ENCODE results near the gene FOXK1.
A peak's percentile ranks its signal among the peaks of the same experiment; 100 is the strongest.

The FOXK1 gene

DNA sequence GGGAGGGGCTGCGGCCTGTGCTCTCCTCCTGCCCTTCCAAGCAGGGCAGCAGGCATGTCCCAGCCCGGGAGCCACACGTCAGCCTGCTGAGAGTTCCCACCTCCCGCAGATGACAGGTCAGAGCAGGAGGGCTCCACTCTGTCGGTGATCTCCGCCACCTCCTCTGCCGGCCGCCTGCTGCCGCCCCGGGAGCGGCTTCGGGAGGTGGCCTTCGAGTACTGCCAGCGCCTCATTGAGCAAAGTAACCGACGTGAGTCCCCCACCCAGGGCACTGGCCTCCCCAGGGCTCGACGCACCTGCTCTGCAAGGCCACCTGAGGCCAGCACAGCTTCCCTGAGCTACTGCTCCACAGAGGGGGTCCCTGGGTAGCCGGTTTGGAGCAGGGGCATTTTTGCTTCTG lies 102.7 kb downstream of the FOXK1 start:
- Mint-ChIP-seq H3K9me3 (no peaks in the 10 kb centered on the region), H3K27ac (no peak overlapping the region), H3K36me3 (ENCODE audit: low read depth) (peaks cover 100% of the 10 kb centered on the region), H3K27me3 (no peaks in the 10 kb centered on the region), H3K4me3 (no peak overlapping the region), H3K4me1 (ENCODE audit: low read depth) (peaks cover 7% of the 10 kb centered on the region)
- intact Hi-C loops (cut with micrococcal nuclease) = no loop called here

DNA sequence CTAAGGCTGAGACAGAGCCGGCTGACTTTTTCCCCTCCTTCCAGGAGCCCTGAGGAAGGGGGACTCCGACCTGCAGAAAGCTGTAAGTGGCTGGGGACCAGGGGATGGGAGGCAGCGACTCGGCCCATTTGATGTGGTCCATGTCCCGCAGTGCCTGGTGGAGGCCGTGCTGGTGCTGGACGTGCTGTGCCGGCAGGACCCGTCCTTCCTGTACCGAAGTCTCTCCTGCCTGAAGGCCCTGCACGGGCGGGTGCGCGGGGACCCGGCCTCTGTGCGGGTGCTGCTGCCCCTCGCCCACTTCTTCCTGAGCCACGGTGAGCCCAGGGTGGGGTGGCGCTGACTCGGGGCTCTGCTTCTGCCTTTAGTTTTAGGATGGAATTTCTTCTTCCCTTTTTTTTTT lies 103.3 kb downstream of the FOXK1 start:
- Mint-ChIP-seq H3K36me3 (ENCODE audit: low read depth) (peaks cover 100% of the 10 kb centered on the region), H3K27me3 (no peaks in the 10 kb centered on the region)
- intact Hi-C loops (cut with micrococcal nuclease) = no loop called here

DNA sequence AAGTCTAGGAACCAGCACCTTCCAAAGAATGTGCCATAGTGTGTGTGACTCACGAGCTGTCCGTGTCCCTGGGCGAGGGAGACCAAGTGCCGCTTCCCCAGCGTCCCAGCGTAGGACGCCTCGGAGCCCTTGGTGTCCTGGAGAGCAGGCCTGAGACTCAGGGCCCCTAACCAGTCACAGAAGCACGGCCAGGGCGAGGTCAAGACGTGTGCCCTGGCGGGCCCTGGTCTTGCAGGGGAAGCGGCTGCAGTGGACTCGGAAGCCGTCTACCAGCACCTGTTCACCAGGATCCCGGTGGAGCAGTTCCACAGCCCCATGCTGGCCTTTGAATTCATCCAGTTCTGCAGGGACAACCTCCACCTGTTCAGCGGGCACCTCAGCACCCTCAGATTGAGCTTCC lies 103.9 kb downstream of the FOXK1 start:
- H3K4me1 Mint-ChIP-seq (ENCODE audit: low read depth) = peaks cover 7% of the 10 kb centered on the region
- H3K9me3 Mint-ChIP-seq = no peaks in the 10 kb centered on the region
- intact Hi-C loops (cut with micrococcal nuclease) = no loop called here
- H3K27me3 Mint-ChIP-seq = no peaks in the 10 kb centered on the region
- H3K4me3 Mint-ChIP-seq = no peak overlapping the region
- H3K36me3 Mint-ChIP-seq (ENCODE audit: low read depth) = peaks cover 100% of the 10 kb centered on the region
- no peak overlapping the region for H3K27ac Mint-ChIP-seq

More for the DNA sequence above, 103.3 kb downstream of the FOXK1 start:
- Mint-ChIP-seq H3K4me3 (no peak overlapping the region), H3K27ac (no peak overlapping the region), H3K4me1 (ENCODE audit: low read depth) (peaks cover 7% of the 10 kb centered on the region), H3K9me3 (no peaks in the 10 kb centered on the region)

- Mint-ChIP-seq H3K4me1 (ENCODE audit: low read depth) (peaks cover 9% of the 10 kb centered on the region), H3K27ac (no peak overlapping the region), H3K27me3 (no peaks in the 10 kb centered on the region), H3K36me3 (ENCODE audit: low read depth) (peaks cover 96% of the 10 kb centered on the region), H3K4me3 (no peak overlapping the region), H3K9me3 (no peaks in the 10 kb centered on the region)
- intact Hi-C loops (cut with micrococcal nuclease) = no loop called here
These were observed 105.4 kb downstream of the FOXK1 start for GRCh38 chr7:4787541-4787940.

- Mint-ChIP-seq H3K9me3 (no peaks in the 10 kb centered on the region), H3K27me3 (no peaks in the 10 kb centered on the region), H3K4me3 (no peak overlapping the region), H3K36me3 (ENCODE audit: low read depth) (peaks cover 91% of the 10 kb centered on the region), H3K27ac (no peak overlapping the region), H3K4me1 (ENCODE audit: low read depth) (peaks cover 8% of the 10 kb centered on the region)
- intact Hi-C loops (cut with micrococcal nuclease) = no loop called here
These were observed 106.0 kb downstream of the FOXK1 start for GRCh38 chr7:4787947-4788626.

GRCh38 chr7:4788627-4789189 lies 106.6 kb downstream of the FOXK1 start:
- H3K4me3 Mint-ChIP-seq = no peak overlapping the region
- no peaks in the 10 kb centered on the region for H3K27me3 Mint-ChIP-seq
- peaks cover 8% of the 10 kb centered on the region for H3K4me1 Mint-ChIP-seq (ENCODE audit: low read depth)
- peaks cover 85% of the 10 kb centered on the region for H3K36me3 Mint-ChIP-seq (ENCODE audit: low read depth)
- no peaks in the 10 kb centered on the region for H3K9me3 Mint-ChIP-seq
- intact Hi-C loops (cut with micrococcal nuclease) = no loop called here
- H3K27ac Mint-ChIP-seq = no peak overlapping the region

DNA sequence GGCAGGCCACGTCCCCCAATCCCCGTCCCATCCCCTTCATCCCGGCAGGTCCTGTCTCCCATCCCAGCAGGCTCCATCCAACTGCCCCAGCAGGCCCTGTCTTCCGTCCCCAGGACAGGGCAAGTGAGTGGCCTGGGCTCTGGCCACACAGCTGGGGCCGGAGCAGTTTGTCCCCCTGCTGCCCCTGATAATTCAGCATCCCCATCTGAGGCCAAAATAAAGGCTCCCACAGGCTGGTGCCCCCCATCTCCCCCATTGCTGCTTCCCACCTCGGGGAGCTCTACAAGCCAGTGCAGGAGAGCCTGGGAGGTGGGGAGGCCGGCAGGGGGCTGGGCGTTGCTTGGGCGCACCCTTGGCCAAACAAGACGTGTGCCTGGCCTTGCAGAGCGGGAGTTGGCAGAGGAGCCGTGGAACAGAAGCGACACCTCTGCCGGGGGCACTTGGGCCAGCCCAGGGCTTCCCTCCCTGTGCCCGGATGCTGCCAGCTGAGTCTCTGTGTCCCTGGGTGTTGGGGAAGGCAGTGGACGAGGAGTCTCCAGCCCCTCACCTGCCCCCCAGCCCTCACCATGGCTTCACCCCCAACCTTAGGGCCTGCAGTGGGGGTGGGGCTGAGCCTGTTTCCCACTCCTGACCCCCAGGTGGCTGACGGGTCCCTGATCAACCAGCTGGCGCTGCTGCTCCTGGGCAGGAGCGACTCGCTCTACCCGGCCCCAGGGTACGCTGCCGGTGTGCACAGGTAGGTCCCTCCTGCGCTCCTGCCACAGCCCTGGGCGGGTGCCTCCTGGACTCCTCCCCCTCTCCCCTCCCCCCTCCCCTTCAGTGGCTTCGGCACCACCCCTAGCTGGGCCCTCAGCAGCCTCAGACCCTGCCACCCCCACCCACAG lies 107.3 kb downstream of the FOXK1 start:
- Mint-ChIP-seq H3K27ac (no peak overlapping the region), H3K4me1 (ENCODE audit: low read depth) (peaks cover 8% of the 10 kb centered on the region), H3K4me3 (no peak overlapping the region), H3K27me3 (no peaks in the 10 kb centered on the region), H3K36me3 (ENCODE audit: low read depth) (peaks cover 77% of the 10 kb centered on the region), H3K9me3 (no peaks in the 10 kb centered on the region)
- intact Hi-C loops (cut with micrococcal nuclease) = loop anchor here (5.0 kb wide), 1 partner anchor 93 kb away; the partner anchor contains the start of gene RADIL

DNA sequence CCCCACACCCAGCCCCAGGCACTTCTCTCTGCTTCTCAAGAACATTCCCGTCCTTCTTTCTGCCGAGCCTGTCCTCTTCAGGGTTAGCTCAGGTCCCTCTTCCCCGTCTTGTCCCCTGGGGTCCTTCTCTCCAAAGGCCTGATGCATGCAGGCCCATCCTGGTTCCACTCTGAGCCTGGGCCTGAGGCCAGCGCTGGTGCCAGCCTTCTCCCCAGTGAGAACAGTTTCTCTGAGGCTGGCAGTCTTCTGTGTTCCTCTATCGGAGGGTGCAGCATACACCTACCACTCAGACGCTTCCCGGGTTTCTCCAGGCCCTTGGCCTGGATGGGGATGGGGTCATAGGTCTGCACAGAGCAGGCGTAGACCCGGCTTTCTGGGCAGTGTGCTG lies 108.0 kb downstream of the FOXK1 start:
- no peak overlapping the region for H3K27ac Mint-ChIP-seq
- peaks cover 71% of the 10 kb centered on the region for H3K36me3 Mint-ChIP-seq (ENCODE audit: low read depth)
- no peaks in the 10 kb centered on the region for H3K27me3 Mint-ChIP-seq
- peaks cover 8% of the 10 kb centered on the region for H3K4me1 Mint-ChIP-seq (ENCODE audit: low read depth)
- no peaks in the 10 kb centered on the region for H3K9me3 Mint-ChIP-seq
- intact Hi-C loops (cut with micrococcal nuclease) = loop anchor here (5.0 kb wide), 1 partner anchor 92 kb away; the partner anchor contains the start of gene RADIL
- H3K4me3 Mint-ChIP-seq = no peak overlapping the region

- Mint-ChIP-seq H3K36me3 (ENCODE audit: low read depth) (peaks cover 66% of the 10 kb centered on the region), H3K27ac (no peak overlapping the region), H3K9me3 (no peaks in the 10 kb centered on the region), H3K27me3 (no peaks in the 10 kb centered on the region), H3K4me1 (ENCODE audit: low read depth) (peaks cover 8% of the 10 kb centered on the region), H3K4me3 (no peak overlapping the region)
- intact Hi-C loops (cut with micrococcal nuclease) = loop anchor here (5.0 kb wide), 1 partner anchor 92 kb away; the partner anchor contains the start of gene RADIL
These were observed 108.5 kb downstream of the FOXK1 start for GRCh38 chr7:4790516-4790991.

DNA sequence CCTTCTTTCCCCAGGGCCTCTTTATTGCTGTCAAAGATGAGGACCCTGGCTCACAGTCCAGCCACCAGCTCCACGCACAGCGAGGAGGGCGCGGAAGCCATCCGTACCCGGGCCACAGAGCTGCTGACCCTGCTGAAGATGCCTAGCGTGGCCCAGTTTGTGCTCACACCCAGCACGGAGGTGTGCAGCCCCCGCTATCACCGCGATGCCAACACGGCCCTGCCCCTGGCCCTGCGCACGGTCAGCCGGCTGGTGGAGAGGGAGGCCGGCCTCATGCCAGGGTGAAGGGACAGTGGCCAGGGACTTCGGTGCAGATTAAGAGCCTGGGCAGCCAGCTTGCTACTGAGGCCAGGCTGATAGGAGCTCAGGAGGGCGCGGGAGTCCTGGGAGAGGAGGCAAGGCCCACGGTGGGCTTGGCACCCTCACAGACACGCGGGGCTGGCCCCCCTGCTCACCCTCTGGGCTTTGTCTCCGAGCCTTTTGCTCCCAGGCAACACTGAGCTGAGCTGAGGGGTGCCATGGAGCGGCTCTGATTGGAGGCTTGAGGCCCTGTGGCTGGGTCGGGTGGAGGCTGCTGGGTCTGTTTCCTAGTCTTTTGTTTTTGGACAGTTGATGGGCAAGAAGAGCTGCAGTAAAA lies 109.1 kb downstream of the FOXK1 start:
- no peaks in the 10 kb centered on the region for H3K27me3 Mint-ChIP-seq
- peaks cover 8% of the 10 kb centered on the region for H3K4me1 Mint-ChIP-seq (ENCODE audit: low read depth)
- peaks cover 59% of the 10 kb centered on the region for H3K36me3 Mint-ChIP-seq (ENCODE audit: low read depth)
- H3K27ac Mint-ChIP-seq = no peak overlapping the region
- intact Hi-C loops (cut with micrococcal nuclease) = loop anchor here (5.0 kb wide), 1 partner anchor 91 kb away; the partner anchor contains the start of gene RADIL
- no peaks in the 10 kb centered on the region for H3K9me3 Mint-ChIP-seq
- H3K4me3 Mint-ChIP-seq = no peak overlapping the region

DNA sequence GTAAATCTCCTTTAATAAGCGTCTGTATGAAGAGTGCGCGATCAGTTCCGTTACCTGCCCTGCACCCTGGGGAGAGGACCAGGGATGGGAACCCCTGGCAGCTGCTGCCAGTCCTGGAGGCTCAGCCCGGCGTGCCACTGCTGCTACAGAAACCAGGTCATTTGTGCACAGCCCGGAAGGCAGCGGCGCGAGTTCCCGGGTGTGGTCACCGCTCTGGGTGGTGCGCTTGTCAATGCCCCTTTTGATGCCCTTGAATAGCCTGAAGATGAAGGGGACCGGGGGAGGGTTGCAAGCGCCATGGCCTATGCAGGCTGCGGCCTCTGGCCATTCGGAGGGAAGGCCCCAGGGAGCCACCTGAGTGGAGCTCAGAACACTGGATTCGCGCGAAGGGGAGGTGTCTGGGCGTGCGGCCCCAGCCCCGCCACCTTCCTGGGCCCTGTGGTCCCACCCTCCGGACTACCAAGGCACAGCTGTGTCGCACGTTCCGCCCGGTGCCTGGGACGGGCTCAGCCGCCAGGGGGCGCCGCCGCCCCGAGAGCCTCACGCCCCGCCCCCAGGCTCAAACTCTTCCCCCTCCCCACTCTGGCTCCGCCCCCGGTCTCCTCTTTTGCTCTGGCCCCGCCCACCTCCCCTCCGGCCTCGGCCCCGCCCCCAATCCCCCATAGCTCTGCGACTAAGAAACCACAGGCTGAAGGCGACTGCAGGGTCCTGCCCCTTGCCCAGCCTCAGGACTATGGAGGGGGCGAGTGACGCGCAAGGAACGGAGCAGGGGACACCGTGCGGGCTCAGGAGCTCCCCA lies 109.8 kb downstream of the FOXK1 start:
- Mint-ChIP-seq H3K4me3 (peak overlapping the region; percentile 30), H3K36me3 (ENCODE audit: low read depth) (peaks cover 52% of the 10 kb centered on the region), H3K9me3 (no peaks in the 10 kb centered on the region), H3K4me1 (ENCODE audit: low read depth) (peaks cover 8% of the 10 kb centered on the region), H3K27me3 (no peaks in the 10 kb centered on the region), H3K27ac (no peak overlapping the region)
- intact Hi-C loops (cut with micrococcal nuclease) = loop anchor here (5.0 kb wide), 1 partner anchor 90 kb away; the partner anchor contains the start of gene RADIL

GRCh38 chr7:4792537-4793126 lies 110.5 kb downstream of the FOXK1 start:
- H3K27ac Mint-ChIP-seq = no peak overlapping the region
- H3K27me3 Mint-ChIP-seq = peaks cover 3% of the 10 kb centered on the region
- intact Hi-C loops (cut with micrococcal nuclease) = loop anchor here (5.0 kb wide), 1 partner anchor 90 kb away; the partner anchor contains the start of gene RADIL
- peaks cover 8% of the 10 kb centered on the region for H3K4me1 Mint-ChIP-seq (ENCODE audit: low read depth)
- H3K9me3 Mint-ChIP-seq = no peaks in the 10 kb centered on the region
- H3K36me3 Mint-ChIP-seq (ENCODE audit: low read depth) = peaks cover 45% of the 10 kb centered on the region
- peak overlapping the region; percentile 30 for H3K4me3 Mint-ChIP-seq
